BJ (cell line): ENCODE data around the gene TRABD2B. TPM values are rescaled to one million over a fixed set of nuclear protein-coding genes. Genes with fewer than 3 reads are reported as not detected.

Experiments
- CTCF ChIA-PET: fragments of 350-600 bp; formaldehyde crosslinking; extraction: SDS; loops from one replicate; lab custom pipeline; 2021; ENCODE audit warnings: antibody characterized with exemption, inconsistent platforms; lab: Yijun Ruan, JAX
- POLR2A ChIA-PET: fragments of 300-600 bp; sonication (Branson Sonifier 250); formaldehyde crosslinking; extraction: SDS; loops from one replicate; lab custom pipeline; 2021; ENCODE audit warnings: antibody characterized with exemption; lab: Charles Lee
- DNase-seq: peaks from one replicate; pipeline ENCODE4 v3.0.0-alpha.2; 2011; ENCODE audit warnings: low read depth
- H3K27me3 ChIP-seq: 2 replicates; pipeline ENCODE4 v1.6.0; 2011; ENCODE audit warnings: low read length; ENCODE audit not compliant: control insufficient read depth, insufficient read depth
- H3K36me3 ChIP-seq: 2 replicates; pipeline ENCODE4 v1.5.1; 2011; ENCODE audit warnings: low read length; ENCODE audit not compliant: control insufficient read depth, insufficient read depth
- H3K4me3 ChIP-seq: 2 replicates; pipeline ENCODE4 v1.5.1; 2011; ENCODE audit warnings: low read depth, mild to moderate bottlenecking, control low read depth, low read length
- CTCF ChIP-seq: IDR thresholded peaks from 2 replicates; pipeline ENCODE4 v1.5.1; 2011; ENCODE audit warnings: low read depth, mild to moderate bottlenecking, control low read depth, inconsistent platforms, low read length, moderate library complexity; ENCODE audit not compliant: insufficient read depth
- polyA plus RNA-seq: library from polyadenylated mRNA; depleted of rRNA; stranded (reverse); fragments of >200 nt; gene quantifications from 2 replicates; pipeline ENCODE4 v1.2.3, GENCODE V29; 2011

Gene TRABD2B
- polyA plus RNA-seq, 1 experiment: not detected

DNA sequence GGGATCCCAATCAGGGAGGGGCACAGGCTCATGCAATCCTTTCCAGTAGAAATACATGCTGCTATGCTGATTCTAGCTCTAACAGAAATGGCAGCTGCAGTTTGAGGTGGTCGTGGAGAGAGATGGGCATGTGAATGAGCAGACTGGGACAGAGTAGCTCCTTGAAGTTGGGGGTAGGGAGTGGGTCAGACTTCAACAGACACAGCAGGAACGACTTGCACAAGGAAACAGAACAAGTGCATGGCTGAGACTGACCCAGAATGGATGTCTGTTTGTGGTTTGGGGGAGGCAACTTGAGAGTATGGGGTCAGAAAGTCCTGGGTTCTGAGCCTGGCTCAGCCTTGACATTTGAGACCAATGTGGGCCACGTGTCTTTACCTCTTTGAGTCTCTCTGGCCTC lies 25.1 kb upstream of the TRABD2B start:
- Histone ChIP-seq H3K36me3 (no peaks in the 10 kb centered on the region), H3K27me3 (no peaks in the 10 kb centered on the region), H3K4me3 (no peak overlapping the region)
- ChIA-PET CTCF (interaction anchor here (2.3 kb wide), 1 partner anchor 25 kb away, joined by 7 read pairs; the partner anchor contains the start of gene TRABD2B), POLR2A (no interaction called here)
- no peak for TF ChIP-seq CTCF
- DNase-seq: no peak

- H3K36me3 ChIP-seq: no peaks in the 10 kb centered on the region
- CTCF ChIA-PET: interaction anchor here (2.3 kb wide), 1 partner anchor 24 kb away, joined by 7 read pairs; the partner anchor contains the start of gene TRABD2B
- no peak for TF ChIP-seq CTCF
- H3K27me3 ChIP-seq: no peaks in the 10 kb centered on the region
- H3K4me3 ChIP-seq: no peak overlapping the region
- DNase-seq: no peak
- POLR2A ChIA-PET: no interaction called here
These were observed 24.6 kb upstream of the TRABD2B start for GRCh38 chr1:48021792-48022191.

DNA sequence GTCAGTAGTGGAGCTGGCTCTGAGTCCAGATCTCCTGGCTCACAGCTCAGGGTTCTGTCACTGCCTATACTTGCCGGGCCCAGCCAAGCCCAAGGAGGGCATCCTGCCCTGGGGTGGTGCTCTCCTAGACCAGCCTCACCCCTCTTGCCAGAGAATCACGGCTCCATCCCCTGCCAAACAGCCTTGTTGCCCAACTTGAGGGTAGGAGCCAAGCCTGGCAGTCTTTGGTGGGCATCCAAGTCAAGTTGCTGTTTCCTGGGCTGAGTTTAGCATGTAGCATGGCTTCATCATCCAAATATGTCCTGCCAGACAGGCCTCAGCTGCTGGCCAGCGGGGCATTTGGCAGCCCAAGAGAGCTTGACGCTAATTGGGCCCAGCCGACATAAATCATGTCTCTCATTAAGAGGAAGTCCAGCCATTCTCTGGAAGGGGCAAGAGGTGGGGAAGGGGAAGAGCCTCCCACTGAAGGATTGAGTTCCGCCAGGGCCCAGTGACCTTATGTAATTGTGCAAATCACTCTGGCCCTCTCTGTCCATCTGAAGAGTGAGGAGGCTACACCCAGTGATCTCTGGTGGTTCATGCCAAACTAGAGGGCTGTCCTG lies 22.6 kb upstream of the TRABD2B start:
- POLR2A ChIA-PET: no interaction called here
- no peak overlapping the region for H3K4me3 ChIP-seq
- CTCF ChIA-PET: interaction anchor here (1.0 to 3.1 kb wide), 4 partner anchors 15 to 293 kb away, joined by 3 to 17 read pairs (median 4); partner anchors contain the start of gene TRABD2B
- TF ChIP-seq CTCF: no peak
- no peak for DNase-seq
- H3K27me3 ChIP-seq: no peaks in the 10 kb centered on the region
- H3K36me3 ChIP-seq: no peaks in the 10 kb centered on the region

DNA sequence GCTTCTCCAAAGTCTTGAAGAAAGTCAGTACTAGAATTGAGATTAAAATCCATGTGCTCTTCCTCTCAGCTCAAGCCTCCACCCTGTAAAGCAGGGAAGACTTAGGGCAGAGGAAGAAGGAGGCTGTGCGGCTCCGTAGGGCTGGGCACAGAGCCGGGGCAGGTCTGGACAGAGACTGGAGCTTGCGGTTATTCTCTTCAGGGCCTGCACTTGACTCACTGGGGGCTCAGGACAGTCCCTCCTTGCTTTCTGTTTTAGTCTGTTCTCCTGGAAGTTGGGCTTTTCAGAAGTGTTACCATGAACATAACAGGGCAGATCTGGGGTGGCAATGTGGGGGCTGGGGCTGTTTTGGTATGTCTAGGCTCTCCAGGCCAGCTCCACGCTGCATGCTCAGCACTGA lies 21.6 kb upstream of the TRABD2B start:
- no peak for DNase-seq
- ChIA-PET CTCF (interaction anchor here (1.0 to 3.1 kb wide), 4 partner anchors 16 to 292 kb away, joined by 3 to 17 read pairs (median 4); partner anchors contain the start of gene TRABD2B), POLR2A (no interaction called here)
- Histone ChIP-seq H3K27me3 (no peaks in the 10 kb centered on the region), H3K4me3 (no peak overlapping the region), H3K36me3 (no peaks in the 10 kb centered on the region)
- no peak for TF ChIP-seq CTCF

GRCh38 chr1:48017716-48018115 lies 20.5 kb upstream of the TRABD2B start:
- no peaks in the 10 kb centered on the region for H3K36me3 ChIP-seq
- no peak for DNase-seq
- POLR2A ChIA-PET: no interaction called here
- TF ChIP-seq CTCF: no peak
- no peak overlapping the region for H3K4me3 ChIP-seq
- CTCF ChIA-PET: interaction anchor here (0.9 to 3.1 kb wide), 2 partner anchors 17 to 20 kb away, joined by 3 to 17 read pairs; partner anchors contain the start of gene TRABD2B
- no peaks in the 10 kb centered on the region for H3K27me3 ChIP-seq
